Ishikawa (cell line): ENCODE results near the gene ASZ1.

Source experiments
- CEBPB ChIP-seq: IDR thresholded peaks from 2 replicates; pipeline ENCODE4 v1.6.1; 2012
- CREB1 ChIP-seq: IDR thresholded peaks from 2 replicates; pipeline ENCODE4 v1.6.1; 2012; ENCODE audit warnings: low read depth
- EGR1 ChIP-seq: IDR thresholded peaks from 2 replicates; pipeline ENCODE4 v1.6.1; 2012
- EP300 ChIP-seq: IDR thresholded peaks from 2 replicates; pipeline ENCODE4 v1.6.1; 2012; ENCODE audit warnings: borderline replicate concordance
- FOXM1 ChIP-seq: IDR thresholded peaks from 2 replicates; pipeline ENCODE4 v1.6.1; 2012; ENCODE audit warnings: low read depth, borderline replicate concordance
- MAX ChIP-seq: IDR thresholded peaks from 2 replicates; pipeline ENCODE4 v1.6.1; 2012
- NFIC ChIP-seq: IDR thresholded peaks from 2 replicates; pipeline ENCODE4 v1.6.1; 2012
- RAD21 ChIP-seq: IDR thresholded peaks from 2 replicates; pipeline ENCODE4 v1.6.1; 2012; ENCODE audit warnings: low read depth
- REST ChIP-seq: IDR thresholded peaks from 2 replicates; pipeline ENCODE4 v1.6.1; 2012; ENCODE audit warnings: low read depth, mild to moderate bottlenecking
- TAF1 ChIP-seq: IDR thresholded peaks from 2 replicates; pipeline ENCODE4 v1.6.1; 2012; ENCODE audit warnings: low read depth, mild to moderate bottlenecking
- TCF12 ChIP-seq: IDR thresholded peaks from 2 replicates; pipeline ENCODE4 v1.6.1; 2012; ENCODE audit warnings: low read depth
- TEAD4 ChIP-seq: IDR thresholded peaks from 2 replicates; pipeline ENCODE4 v1.6.1; 2012
- YY1 ChIP-seq: IDR thresholded peaks from 2 replicates; pipeline ENCODE4 v1.6.1; 2012; ENCODE audit warnings: low read depth
- ZBTB7A ChIP-seq: IDR thresholded peaks from 2 replicates; pipeline ENCODE4 v1.6.1; 2012; ENCODE audit warnings: low read depth

- TF ChIP-seq TAF1 = no peak
- no peak for TF ChIP-seq YY1
- TF ChIP-seq RAD21 = no peak
- TF ChIP-seq EP300 = no peak
- no peak for TF ChIP-seq CREB1
- peak; percentile 33; the same call in 1 of the 2 replicates for TF ChIP-seq MAX
- TF ChIP-seq NFIC = no peak
- TF ChIP-seq REST = no peak
- TF ChIP-seq CEBPB = no peak
- no peak for TF ChIP-seq TEAD4
- no peak for TF ChIP-seq EGR1
- no peak for TF ChIP-seq ZBTB7A
- TF ChIP-seq FOXM1 = no peak
- TF ChIP-seq TCF12 = no peak
Observed at GRCh38 chr7:117323851-117324711, 103.2 kb downstream of the ASZ1 start.
